Measurements from ENCODE around the gene TMEM150C.

- no peak for TF ChIP-seq EZH2phosphoT487 (IDR thresholded peaks at IDR 0.05; ENCODE audit: borderline replicate concordance, low read length)
- no peak for TF ChIP-seq CTCF (IDR thresholded peaks at IDR 0.05; ENCODE audit: low read depth, low read length, poor library complexity, severe bottlenecking)
These were observed 44.7 kb downstream of the TMEM150C start for GRCh38 chr4:82517043-82517442.
